Activated CD4-positive, CD25-positive, alpha-beta regulatory T cell treated with anti-CD3 and anti-CD28 coated beads, Interleukin-2, amount 50 U/mL, for 72 hours (primary cell): ENCODE data around the gene PIN4.
"Not testable (repeated sequence)": the region's sequence is repeated elsewhere in the genome, so short reads cannot be mapped to it uniquely, and the experiment has no call there.

Experiments used
- DNase-seq: peaks from one replicate; pipeline ENCODE4 v3.0.0; 2021

Gene PIN4

DNA sequence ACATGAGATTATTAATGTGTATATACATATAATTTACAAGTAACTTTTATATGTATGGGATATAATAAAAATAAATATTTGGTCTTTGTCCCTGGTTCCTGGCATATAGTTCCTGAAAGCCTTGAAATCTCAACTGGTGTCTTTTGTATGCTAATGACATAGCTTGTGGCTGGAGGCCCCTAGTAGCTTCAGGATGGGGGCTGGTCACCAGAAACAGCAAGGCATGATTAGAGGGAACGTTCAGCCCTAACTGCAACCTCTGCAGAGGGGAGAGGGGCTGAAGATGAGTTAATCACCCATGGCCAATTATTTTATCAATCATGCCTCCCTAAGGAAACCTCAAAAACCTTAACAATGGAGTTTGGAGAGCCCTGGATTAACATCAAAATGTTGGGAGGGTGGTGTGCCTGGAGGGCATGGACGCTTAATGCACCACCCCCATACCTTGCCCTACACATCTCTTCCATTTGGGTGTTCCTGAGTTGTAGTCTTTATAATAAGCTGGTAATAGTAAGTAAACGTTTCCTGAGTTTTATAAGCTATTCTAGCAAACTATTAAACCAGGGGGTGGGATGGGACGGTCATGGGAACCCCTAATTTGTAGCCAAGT lies 21.3 kb downstream of the PIN4 start:
- DNase-seq, result no peak

DNA sequence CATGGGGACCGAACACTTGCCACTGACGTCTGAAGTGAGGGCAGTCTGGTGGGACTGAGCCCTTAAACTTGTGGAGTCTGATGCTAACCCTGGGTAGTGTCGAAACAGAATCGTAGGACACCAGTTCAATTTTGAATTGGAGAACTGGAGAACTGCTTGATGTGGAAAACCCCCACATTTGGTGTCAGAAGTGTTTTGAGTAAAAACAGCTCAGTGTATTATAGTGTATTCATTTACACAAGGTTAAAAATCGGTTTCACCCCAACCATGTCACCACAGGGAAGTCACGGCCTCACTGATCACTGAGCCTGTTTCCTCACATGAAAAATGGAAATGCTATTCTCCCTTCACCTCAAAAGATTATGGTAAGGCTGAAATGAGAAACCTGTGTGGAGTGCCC lies 21.9 kb downstream of the PIN4 start:
- no peak for DNase-seq

DNA sequence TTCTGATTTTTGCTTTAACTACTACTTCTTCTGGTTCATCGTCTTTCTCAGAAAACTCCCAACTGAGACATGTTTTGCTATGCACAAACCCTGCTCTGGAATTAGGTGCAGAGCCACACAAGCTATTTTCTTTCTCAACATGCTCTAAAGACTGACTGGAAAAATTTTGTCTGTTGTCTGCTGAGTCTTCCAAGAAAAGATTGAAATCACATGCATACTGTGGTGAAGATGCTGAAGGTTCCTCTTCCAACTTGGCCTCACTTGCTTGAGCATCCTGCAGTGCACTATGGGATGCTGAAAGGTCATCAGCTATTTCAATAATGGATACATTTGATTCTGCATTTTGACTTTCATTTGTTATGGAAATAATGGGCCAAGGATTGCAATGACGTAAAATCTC lies 24.1 kb downstream of the PIN4 start:
- no peak for DNase-seq

DNA sequence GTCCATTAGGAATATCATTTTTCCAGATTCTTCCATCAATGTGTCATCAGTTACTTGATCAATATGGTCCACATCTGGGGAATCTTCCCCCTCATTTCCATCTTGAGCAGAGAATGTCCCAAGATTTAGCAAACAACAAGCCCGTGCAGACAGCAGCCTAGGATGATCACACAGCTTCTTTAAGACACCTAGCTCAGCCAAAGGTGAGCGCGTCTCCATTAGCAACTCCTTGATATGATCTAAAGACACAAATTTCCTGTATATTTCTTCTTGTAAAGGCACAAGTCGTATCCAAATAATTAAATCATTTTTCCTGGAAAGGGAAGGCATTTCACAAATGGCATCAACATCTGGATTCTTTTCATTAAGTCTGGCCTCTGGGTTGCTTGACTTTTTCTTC lies 25.8 kb downstream of the PIN4 start:
- DNase-seq, result no peak

DNA sequence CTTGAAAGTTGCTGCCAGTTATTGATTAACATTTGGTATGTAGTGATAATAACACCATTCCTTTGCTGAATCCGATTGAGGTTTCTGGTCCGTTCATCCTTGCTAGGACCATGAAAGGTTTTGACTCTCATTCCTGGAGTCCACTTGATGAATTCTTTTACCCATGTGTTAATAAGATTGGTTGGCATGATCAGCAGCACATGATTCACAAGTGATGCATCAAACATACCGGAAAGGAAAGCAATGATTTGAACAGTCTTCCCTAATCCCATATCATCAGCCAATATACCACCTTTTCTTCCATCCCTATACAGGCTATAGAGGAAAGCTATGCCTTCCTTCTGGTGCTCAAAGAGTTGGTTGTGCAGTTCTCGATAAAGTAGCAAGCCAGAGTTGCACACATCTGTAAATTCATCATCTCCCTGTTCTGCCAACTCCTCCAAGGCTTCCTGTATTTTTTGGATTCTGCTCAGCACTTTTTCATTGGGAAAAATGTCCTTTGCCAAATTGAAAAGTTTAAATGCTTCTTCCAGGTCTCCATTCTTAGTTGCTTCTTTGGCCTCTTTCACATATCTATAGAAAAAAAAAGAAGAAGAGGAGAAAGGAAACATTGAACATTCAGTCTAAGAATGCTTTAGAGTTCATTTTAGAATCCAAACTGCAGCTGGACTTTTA lies 26.7 kb downstream of the PIN4 start:
- DNase-seq, result no peak

DNA sequence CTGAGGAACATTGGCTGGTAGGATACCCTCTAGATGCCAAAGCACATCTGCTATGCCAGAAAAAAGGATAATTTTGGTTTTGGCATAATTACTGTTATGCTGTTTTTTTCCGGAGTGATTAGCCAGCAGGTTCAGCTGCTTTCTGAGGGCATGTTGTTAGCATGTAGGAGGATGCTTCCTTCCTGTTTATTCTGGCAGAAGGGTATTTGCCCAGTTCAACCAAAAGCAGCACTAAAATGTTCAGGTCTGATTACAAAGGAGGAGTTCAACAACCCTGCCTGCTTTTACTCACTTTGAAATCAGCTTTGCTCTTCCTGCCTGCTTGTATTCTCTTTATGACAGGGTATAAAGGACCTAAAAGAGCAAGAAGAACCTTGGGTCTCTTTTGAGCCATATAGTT lies 35.4 kb downstream of the PIN4 start:
- no peak for DNase-seq

DNA sequence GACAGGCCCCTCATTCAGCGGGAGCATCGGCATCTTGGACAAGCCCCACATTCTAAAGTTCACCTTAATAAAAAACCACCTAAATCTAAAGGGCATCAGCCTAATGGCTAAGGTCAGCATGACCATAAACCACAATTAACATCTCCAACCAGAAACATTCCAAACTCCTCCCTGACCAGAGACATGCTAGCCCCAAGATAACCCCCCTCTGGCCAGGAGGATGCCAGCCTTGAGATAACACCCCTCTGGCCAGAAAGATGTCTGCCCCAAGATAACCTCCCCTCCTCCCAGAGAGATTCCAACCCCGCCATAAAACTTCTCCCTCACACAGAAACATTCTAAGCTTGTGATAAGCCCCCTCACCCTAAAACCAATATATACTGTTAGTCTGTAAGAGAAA lies 38.8 kb downstream of the PIN4 start:
- not testable (repeated sequence) for DNase-seq

DNA sequence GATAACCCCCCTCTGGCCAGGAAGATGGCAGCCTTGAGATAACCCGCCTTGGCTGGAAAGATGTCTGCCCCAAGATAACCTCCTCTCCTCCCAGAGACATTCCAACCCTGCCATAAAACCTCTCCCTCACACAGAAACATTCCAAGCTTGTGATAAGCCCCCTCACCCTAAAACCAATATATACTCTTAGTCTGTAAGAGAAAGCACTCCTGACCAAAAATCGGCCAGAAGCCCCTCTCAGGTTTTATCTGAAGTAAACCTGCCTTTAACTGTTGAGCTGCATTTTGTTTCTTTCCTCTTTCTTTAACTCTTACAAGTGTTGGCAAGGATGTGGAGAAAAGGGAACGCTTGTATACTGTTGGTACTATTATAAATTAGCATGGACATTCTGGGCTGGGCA lies 48.7 kb downstream of the PIN4 start:
- DNase-seq, result no peak

DNA sequence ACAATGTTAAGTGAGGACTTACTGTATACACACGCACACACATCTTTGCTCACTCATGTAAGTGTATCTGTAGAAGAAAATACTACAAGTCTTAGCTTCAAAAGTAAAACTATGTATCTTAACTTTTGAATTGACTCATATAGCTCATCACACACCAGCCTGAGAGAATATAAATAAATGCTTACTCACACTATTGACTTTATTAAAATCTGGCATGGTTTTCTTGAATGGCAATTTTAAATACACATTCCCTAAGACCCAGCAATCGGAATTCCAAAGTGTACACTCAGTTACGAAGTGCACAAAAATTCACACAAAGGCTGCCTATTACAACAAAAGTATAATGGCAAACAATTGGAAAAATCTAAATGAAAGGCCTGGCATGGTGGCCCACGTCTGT lies 55.3 kb downstream of the PIN4 start:
- no peak for DNase-seq

DNA sequence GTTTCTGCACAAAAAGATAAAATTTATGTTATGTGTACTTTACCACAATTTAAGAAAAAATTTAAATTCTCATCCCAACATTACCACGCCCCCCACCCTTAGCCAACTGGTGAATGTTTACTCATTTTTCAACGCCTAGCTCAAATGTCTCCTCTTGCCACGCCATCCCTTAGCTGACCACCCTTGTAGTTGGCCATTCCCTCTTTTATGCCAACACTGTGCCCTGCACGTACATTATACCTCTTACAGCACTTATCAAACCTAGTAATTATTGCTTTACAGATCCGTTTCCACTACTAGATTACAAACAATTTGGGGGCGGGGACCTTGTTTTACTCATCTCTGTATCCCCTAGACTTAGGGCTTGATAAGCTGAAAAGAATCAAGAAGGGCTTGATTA lies 56.6 kb downstream of the PIN4 start:
- no peak for DNase-seq

DNA sequence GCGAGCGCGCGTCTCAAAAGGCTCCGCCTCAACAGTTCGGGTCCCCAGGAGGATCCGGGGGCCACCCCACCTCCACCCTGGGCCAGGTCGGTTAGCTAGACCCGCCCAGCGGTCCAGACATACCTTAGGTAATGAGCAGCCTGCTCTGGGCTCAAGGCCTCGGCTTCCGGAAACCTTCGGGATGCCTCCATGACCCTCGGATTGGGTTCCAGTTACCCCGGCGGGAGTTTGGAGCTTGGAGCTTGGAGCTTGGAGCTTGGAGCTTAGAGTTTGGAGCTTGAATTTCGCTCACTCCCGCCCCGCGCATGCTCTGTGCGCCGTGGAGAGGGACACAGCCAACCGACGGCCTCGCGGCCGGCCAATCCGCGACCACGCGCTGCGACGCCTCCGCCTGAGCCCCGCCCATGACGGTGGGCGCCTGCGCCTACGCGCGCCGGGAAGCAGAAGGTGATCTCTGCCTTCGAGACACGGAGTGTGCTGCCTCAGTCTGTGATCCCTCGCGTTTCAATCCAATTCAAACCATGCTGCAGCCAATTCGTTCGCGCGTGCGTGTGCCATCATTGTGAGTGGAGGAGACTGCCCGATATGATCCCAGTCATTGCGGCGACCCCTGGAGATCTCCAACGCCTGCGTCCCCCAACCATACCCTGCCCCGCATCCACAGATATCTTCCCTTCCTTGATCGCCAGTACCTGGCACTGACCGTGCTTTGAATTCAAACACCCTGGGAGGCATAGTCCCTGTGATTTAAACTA lies 57.3 kb downstream of the PIN4 start, which contains the start of gene ERCC6L:
Gene ERCC6L, minus strand, starts transcription at position 307 of the 755 bp plus-strand sequence. Its CDS starts 116 bp downstream, at position 191.
- DNase-seq, result peak; percentile 82

DNA sequence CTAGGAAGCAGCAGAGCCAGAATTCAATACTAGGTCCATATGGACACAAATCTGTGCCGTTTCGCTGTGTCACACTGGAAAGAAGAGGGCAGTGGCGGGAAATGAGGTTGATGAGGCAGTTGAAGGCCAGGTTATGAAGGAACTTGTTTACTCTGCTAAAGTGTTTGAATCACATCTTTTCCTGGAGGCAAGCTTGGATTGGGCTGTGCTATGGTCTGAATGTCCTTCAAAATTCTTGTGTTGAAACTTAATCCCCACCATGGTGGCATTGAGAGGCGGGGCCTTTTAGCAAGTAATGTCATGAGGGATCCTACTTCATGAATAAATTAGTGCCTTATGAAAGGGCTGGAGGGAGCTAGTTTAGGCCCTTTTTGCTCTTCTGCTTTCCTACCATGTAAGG lies 59.4 kb downstream of the PIN4 start:
- no peak for DNase-seq

DNA sequence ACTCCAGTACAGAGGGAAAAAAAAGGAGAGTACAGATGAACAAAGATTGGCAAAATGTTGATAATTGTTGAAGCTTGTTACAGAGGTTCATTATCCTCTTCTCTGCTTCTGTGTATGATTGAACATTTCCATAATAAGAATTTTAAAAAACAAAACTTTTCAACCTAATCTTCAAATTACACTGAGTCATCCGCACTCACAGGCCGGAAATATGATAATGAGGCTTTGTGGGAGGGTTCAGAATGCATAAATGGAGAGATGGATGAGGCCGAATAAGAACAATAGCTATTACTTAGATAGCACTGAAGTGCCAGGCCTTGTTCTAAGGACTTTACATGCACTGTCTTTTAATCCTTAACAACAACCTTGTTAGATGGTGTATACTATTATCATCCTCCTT lies 61.9 kb downstream of the PIN4 start:
- no peak for DNase-seq

DNA sequence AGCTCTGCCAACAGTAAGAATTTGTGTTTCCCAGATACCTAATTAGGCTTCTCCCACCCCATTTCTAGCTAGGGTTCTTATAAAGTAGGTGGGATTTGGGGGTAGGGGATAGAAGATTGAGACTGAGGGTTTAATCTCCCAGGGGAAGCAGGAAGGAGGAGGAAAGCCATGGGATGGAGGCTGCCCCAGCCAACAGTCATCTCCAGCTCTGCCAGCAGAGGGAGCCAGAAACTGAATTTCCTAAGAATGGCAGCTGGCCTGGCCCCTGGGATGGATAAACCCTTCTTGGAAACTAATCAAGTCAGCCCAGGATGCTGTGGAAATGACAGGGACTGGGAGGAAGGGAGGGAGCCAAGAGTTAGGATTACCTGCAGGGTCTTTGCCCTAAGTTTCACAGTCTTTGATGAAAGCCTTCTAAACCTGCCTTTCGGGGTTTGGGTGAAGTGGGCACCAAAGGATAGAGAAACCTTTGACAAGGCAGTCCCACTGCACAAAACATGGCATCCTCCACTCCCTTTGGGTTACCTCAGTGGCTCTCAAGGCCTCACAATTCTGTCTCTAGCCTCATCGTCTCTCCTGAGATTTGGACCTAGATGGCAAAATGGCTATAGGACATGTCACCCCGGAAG lies 64.0 kb downstream of the PIN4 start:
- DNase-seq, result peak; percentile 47

DNA sequence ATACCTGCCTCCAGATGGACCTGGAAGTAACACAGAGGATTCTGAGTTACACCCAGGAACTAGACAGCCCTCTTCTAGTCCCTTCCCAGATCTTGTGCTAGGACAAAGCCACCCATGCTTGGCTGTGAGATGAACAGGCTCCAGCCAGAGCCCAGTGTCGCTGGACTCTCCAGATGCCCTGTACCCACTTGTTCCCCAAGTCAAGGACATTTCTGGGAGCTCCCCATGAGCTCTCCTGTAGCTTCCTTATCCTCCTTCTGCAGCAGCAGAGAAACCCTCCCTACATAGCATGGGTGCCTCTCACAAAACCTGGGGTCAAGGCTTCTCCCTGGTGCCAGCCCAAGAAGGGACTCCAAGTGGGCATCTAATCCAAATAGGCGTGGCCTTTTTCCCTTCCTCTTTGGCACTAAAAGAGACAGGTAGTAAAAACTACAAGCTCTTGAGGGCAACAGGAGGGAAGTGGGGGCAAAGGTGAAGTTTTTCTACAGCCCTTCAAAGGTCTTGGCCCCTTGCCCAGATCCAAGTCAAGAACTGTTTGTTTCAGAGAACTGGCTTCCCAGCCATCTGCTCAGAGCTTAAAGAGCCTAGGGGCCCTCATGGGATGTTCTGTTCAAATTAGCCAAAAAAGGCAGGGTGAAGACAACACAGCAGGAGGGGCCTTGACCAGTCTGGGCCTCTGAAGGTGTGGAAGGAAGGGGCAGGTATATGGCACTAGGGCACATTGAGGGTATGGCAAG lies 65.8 kb downstream of the PIN4 start:
- DNase-seq, result no peak
